HepG2 (cell line): ENCODE data around the gene AAMP. TPM values are rescaled to one million over a fixed set of nuclear protein-coding genes. Genes with fewer than 3 reads are reported as not detected.

Experiments
- ARHGAP35 ChIP-seq: sonication (generic); formaldehyde crosslinking; IDR thresholded peaks from 2 replicates; pipeline ENCODE4 v1.9.0; 2022; ENCODE audit warnings: mild to moderate bottlenecking, inconsistent platforms, moderate library complexity, missing genetic modification reagents, borderline replicate concordance
- CENPT ChIP-seq: sonication (generic); formaldehyde crosslinking; IDR thresholded peaks from 2 replicates; pipeline ENCODE4 v1.8.0; 2022; ENCODE audit warnings: low read depth, mild to moderate bottlenecking, moderate library complexity, missing genetic modification reagents
- HCFC1 ChIP-seq: fragments of 150-350 bp; IDR thresholded peaks from 2 replicates; pipeline ENCODE4 v1.6.1; 2014; ENCODE audit warnings: low read depth, low read length
- JUNB ChIP-seq: sonication (generic); formaldehyde crosslinking; IDR thresholded peaks from 2 replicates; pipeline ENCODE4 v1.8.0; 2022; ENCODE audit warnings: missing genetic modification reagents, mild to moderate bottlenecking, borderline replicate concordance
- SOX13 ChIP-seq, 3 experiments: fragments of 450-650 bp in 1 of 3; sonication (generic) in 1 of 3; formaldehyde crosslinking in 1 of 3; IDR thresholded peaks in 2 of 3; conservative IDR thresholded peaks in 1 of 3; 2 replicates each; pipeline versions ENCODE4 v1.5.0 to v1.6.1; 2016 to 2020; ENCODE audit warnings: antibody characterized with exemption in 1 of 3, mild to moderate bottlenecking in 1 of 3, missing compliant biosample characterization in 1 of 3, missing genetic modification reagents in 1 of 3, moderate library complexity in 1 of 3
- SUZ12 ChIP-seq: fragments of 150-350 bp; IDR thresholded peaks from 2 replicates; pipeline ENCODE4 v1.6.1; 2014; ENCODE audit warnings: low read depth, low read length
- TRIM22 ChIP-seq: fragments of 450-650 bp; IDR thresholded peaks from 2 replicates; pipeline ENCODE4 v1.6.1; 2017
- ZBTB1 ChIP-seq: sonication (generic); formaldehyde crosslinking; IDR thresholded peaks from 2 replicates; pipeline ENCODE4 v1.4.0; 2020; ENCODE audit warnings: missing genetic modification reagents, borderline replicate concordance
- ZNF253 ChIP-seq: sonication (generic); formaldehyde crosslinking; IDR thresholded peaks from 2 replicates; pipeline ENCODE4 v1.8.0; 2022; ENCODE audit warnings: mild to moderate bottlenecking, missing genetic modification reagents, borderline replicate concordance
- ZNF350 ChIP-seq: sonication (generic); formaldehyde crosslinking; IDR thresholded peaks from 2 replicates; pipeline ENCODE4 v1.4.0; 2020; ENCODE audit warnings: mild to moderate bottlenecking, low read depth, missing genetic modification reagents, borderline replicate concordance
- ZNF468 ChIP-seq: sonication (generic); formaldehyde crosslinking; IDR thresholded peaks from 2 replicates; pipeline ENCODE4 v1.8.0; 2022; ENCODE audit warnings: mild to moderate bottlenecking, moderate library complexity, missing genetic modification reagents
- ZNF660 ChIP-seq: sonication (generic); formaldehyde crosslinking; IDR thresholded peaks from 2 replicates; pipeline ENCODE4 v1.5.1; 2020; ENCODE audit warnings: mild to moderate bottlenecking, low read depth, missing genetic modification reagents, borderline replicate concordance
- ZNF792 ChIP-seq: IDR thresholded peaks from 2 replicates; pipeline ENCODE4 v1.6.1; 2016
- ZNF83 ChIP-seq: sonication (generic); formaldehyde crosslinking; IDR thresholded peaks from 2 replicates; pipeline ENCODE4 v1.4.0; 2020; ENCODE audit warnings: missing genetic modification reagents, mild to moderate bottlenecking, borderline replicate concordance
- polyA plus RNA-seq, 8 experiments: library from polyadenylated mRNA; depleted of rRNA in 3 of 8; stranded (reverse) in 7 of 8; unstranded in 1 of 8; fragments of >200 nt; fragmentation: Illumina TruSeq in 4 of 8; extraction: Trizol in 4 of 8; gene quantifications; 2 replicates each; pipeline versions ENCODE4 v1.2.1 to v1.2.3, GENCODE V29; 2011 to 2016; ENCODE audit warnings: low read depth in 4 of 8, missing spikeins in 1 of 8, mixed read lengths in 1 of 8; ENCODE audit not compliant: insufficient read depth in 1 of 8
- total RNA-seq, 5 experiments: library from RNA; depleted of rRNA; stranded (reverse); fragments of >200 nt; fragmentation: Illumina TruSeq; extraction: Trizol; gene quantifications; 2 replicates each; pipeline ENCODE4 v1.2.3, GENCODE V29; 2016; ENCODE audit warnings: low read depth in 1 of 5
- TF ChIP-seq, protein P1 (sequence below): sonication (generic); formaldehyde crosslinking; IDR thresholded peaks from 2 replicates; pipeline ENCODE4 v1.4.0; 2020; ENCODE audit warnings: missing genetic modification reagents, borderline replicate concordance
- TF ChIP-seq, protein P2 (sequence below): IDR thresholded peaks from 2 replicates; pipeline ENCODE4 v1.6.1; 2016; ENCODE audit warnings: low read depth, control low read depth
- TF ChIP-seq, protein P3 (sequence below): sonication (generic); formaldehyde crosslinking; IDR thresholded peaks from 2 replicates; pipeline ENCODE4; 2020; ENCODE audit warnings: missing genetic modification reagents, mild to moderate bottlenecking, borderline replicate concordance

The AAMP gene
- total and polyA plus RNA-seq, 2 of the 13 experiments (the other 11 are each of a cell fraction or from before 2014, with no cell fraction given), result 110 to 186 TPM

DNA sequence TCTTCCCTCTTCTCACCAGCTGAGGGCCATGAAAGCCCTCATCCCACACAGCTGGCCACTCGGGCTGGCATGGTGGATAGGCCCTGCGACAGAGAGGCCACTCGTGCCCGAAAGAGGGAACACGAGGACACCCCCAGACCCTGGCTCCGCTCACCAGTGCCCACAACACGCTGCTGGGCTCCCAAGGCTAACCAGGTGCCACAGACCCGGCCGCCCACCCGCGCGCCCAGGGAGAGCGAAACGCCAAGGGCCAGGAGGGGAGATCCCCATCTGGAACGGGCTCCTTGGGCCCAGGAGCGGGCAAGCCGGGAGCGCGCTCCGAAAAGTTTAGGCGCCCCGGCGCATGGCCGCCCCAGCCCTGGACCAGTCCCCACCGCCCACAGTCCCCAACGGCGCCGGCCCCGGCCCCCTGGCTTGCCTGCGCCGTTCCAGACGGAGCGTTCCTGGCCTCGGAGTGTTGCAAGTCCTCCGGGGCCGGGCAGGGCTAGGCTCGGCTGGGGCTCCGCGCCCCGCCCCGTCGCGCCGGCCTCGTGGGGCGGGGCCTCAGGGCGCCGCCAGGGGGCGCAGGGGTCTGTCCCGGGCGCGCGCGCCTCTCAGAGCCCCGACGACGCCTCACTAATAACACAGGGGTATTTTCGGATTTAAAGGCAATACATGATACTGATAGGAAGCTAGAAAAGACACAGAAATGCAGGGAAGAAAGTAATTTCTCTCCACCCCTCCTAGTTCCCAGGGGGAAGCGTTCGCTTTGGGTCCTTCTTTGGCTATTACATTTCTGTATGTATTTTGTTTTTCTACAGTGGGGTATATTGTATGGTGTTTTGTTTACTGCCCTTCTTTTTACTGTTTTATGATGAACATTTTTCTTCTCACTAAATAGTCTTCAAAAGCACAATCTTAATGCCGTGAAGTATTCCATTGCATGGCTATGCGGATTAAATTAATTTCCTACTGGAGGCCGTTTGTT lies 22.4 kb upstream of the AAMP start, which contains the start of gene TMBIM1 (continued):
- TF ChIP-seq JUNB (CRISPR knock-in tag), result no peak
- peak; percentile 82 for TF ChIP-seq ARHGAP35 (CRISPR knock-in tag)
- no peak for TF ChIP-seq HCFC1
- no peak; the same call in 1 of the 2 replicates for TF ChIP-seq ZNF83
- TF ChIP-seq CENPT (CRISPR knock-in tag), result no peak
- no peak for TF ChIP-seq ZNF660 (CRISPR knock-in tag)
- no peak; the same call in 1 of the 2 replicates for TF ChIP-seq ZNF253 (CRISPR knock-in tag)
- TF ChIP-seq, protein P1, sequence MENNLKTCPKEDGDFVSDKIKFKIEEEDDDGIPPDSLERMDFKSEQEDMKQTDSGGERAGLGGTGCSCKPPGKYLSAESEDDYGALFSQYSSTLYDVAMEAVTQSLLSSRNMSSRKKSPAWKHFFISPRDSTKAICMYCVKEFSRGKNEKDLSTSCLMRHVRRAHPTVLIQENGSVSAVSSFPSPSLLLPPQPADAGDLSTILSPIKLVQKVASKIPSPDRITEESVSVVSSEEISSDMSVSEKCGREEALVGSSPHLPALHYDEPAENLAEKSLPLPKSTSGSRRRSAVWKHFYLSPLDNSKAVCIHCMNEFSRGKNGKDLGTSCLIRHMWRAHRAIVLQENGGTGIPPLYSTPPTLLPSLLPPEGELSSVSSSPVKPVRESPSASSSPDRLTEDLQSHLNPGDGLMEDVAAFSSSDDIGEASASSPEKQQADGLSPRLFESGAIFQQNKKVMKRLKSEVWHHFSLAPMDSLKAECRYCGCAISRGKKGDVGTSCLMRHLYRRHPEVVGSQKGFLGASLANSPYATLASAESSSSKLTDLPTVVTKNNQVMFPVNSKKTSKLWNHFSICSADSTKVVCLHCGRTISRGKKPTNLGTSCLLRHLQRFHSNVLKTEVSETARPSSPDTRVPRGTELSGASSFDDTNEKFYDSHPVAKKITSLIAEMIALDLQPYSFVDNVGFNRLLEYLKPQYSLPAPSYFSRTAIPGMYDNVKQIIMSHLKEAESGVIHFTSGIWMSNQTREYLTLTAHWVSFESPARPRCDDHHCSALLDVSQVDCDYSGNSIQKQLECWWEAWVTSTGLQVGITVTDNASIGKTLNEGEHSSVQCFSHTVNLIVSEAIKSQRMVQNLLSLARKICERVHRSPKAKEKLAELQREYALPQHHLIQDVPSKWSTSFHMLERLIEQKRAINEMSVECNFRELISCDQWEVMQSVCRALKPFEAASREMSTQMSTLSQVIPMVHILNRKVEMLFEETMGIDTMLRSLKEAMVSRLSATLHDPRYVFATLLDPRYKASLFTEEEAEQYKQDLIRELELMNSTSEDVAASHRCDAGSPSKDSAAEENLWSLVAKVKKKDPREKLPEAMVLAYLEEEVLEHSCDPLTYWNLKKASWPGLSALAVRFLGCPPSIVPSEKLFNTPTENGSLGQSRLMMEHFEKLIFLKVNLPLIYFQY (CRISPR knock-in tag), result peak; percentile 75
- TF ChIP-seq ZNF468 (CRISPR knock-in tag), result peak; percentile 51; the same call in 1 of the 2 replicates
- TF ChIP-seq, protein P2, sequence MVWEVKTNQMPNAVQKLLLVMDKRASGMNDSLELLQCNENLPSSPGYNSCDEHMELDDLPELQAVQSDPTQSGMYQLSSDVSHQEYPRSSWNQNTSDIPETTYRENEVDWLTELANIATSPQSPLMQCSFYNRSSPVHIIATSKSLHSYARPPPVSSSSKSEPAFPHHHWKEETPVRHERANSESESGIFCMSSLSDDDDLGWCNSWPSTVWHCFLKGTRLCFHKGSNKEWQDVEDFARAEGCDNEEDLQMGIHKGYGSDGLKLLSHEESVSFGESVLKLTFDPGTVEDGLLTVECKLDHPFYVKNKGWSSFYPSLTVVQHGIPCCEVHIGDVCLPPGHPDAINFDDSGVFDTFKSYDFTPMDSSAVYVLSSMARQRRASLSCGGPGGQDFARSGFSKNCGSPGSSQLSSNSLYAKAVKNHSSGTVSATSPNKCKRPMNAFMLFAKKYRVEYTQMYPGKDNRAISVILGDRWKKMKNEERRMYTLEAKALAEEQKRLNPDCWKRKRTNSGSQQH (CRISPR knock-in tag), result 0 out of 2 replicates have a peak, but pooled peaks have one; percentile 34
- TF ChIP-seq TRIM22, result no peak
- TF ChIP-seq, protein P3, sequence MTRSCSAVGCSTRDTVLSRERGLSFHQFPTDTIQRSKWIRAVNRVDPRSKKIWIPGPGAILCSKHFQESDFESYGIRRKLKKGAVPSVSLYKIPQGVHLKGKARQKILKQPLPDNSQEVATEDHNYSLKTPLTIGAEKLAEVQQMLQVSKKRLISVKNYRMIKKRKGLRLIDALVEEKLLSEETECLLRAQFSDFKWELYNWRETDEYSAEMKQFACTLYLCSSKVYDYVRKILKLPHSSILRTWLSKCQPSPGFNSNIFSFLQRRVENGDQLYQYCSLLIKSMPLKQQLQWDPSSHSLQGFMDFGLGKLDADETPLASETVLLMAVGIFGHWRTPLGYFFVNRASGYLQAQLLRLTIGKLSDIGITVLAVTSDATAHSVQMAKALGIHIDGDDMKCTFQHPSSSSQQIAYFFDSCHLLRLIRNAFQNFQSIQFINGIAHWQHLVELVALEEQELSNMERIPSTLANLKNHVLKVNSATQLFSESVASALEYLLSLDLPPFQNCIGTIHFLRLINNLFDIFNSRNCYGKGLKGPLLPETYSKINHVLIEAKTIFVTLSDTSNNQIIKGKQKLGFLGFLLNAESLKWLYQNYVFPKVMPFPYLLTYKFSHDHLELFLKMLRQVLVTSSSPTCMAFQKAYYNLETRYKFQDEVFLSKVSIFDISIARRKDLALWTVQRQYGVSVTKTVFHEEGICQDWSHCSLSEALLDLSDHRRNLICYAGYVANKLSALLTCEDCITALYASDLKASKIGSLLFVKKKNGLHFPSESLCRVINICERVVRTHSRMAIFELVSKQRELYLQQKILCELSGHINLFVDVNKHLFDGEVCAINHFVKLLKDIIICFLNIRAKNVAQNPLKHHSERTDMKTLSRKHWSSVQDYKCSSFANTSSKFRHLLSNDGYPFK (CRISPR knock-in tag), result peak; percentile 67; the same call in 1 of the 2 replicates
- peak; percentile 84; the same call in 1 of the 2 replicates for TF ChIP-seq ZNF350 (CRISPR knock-in tag)
- peak; percentile 19; the same call in 1 of the 2 replicates for TF ChIP-seq ZNF792 (CRISPR knock-in tag)
- no peak for TF ChIP-seq SOX13 (IDR thresholded peaks at IDR 0.05)
- peak in 1 of 2 experiments; percentile 6; a peak in 2 of 4 replicates for TF ChIP-seq SOX13 (CRISPR knock-in tag; conservative IDR thresholded peaks at IDR 0.05 in 1 of 2, IDR thresholded peaks at IDR 0.05 in 1 of 2)
- TF ChIP-seq SUZ12, result no peak
- TF ChIP-seq ZBTB1, result no peak
